Loucy (cell line): Measurements from ENCODE around the gene RSF1.
"Not testable (repeated sequence)": the region's sequence is repeated elsewhere in the genome, so short reads cannot be mapped to it uniquely, and the experiment has no call there.

ENCODE experiments used
- H2AFZ ChIP-seq: fragments of 200-600 bp; sonication (generic); 2 replicates; pipeline ENCODE4 v1.6.0; 2016; ENCODE audit warnings: antibody characterized with exemption, mild to moderate bottlenecking, low read length, moderate library complexity
- H3F3A ChIP-seq: fragments of 200-600 bp; 2 replicates; pipeline ENCODE4 v1.6.0; 2016; ENCODE audit warnings: antibody characterized with exemption, low read depth, mild to moderate bottlenecking
- H3K27me3 ChIP-seq: fragments of 200-600 bp; sonication (generic); 2 replicates; pipeline ENCODE4 v1.6.1; 2014; ENCODE audit warnings: low read length, mild to moderate bottlenecking; ENCODE audit not compliant: insufficient read depth, poor library complexity, severe bottlenecking
- H3K36me3 ChIP-seq: fragments of 200-600 bp; sonication (generic); 2 replicates; pipeline ENCODE4 v1.6.1; 2016; ENCODE audit warnings: low read length; ENCODE audit not compliant: insufficient read depth
- H3K4me1 ChIP-seq: fragments of 200-600 bp; sonication (generic); 2 replicates; pipeline ENCODE4 v1.5.1; 2014; ENCODE audit warnings: low read length, mild to moderate bottlenecking; ENCODE audit not compliant: insufficient read depth, poor library complexity, severe bottlenecking
- H3K4me2 ChIP-seq: fragments of 200-600 bp; sonication (generic); 2 replicates; pipeline ENCODE4 v1.6.0; 2014; ENCODE audit warnings: antibody characterized with exemption, low read length, low read depth, mild to moderate bottlenecking; ENCODE audit not compliant: poor library complexity, severe bottlenecking
- H3K4me3 ChIP-seq: fragments of 200-600 bp; sonication (generic); 2 replicates; pipeline ENCODE4 v1.5.1; 2014; ENCODE audit warnings: low read length, mild to moderate bottlenecking, mixed read lengths; ENCODE audit not compliant: poor library complexity, severe bottlenecking
- H3K79me2 ChIP-seq: fragments of 200-600 bp; sonication (generic); 2 replicates; pipeline ENCODE4 v1.6.1; 2014; ENCODE audit warnings: low read length; ENCODE audit not compliant: insufficient read depth
- H3K9ac ChIP-seq: fragments of 200-600 bp; sonication (generic); 2 replicates; pipeline ENCODE4 v1.6.0; 2014; ENCODE audit warnings: mild to moderate bottlenecking, low read depth, low read length, moderate library complexity; ENCODE audit not compliant: poor library complexity, severe bottlenecking
- H3K9me2 ChIP-seq: fragments of 200-600 bp; sonication (generic); replicated peaks from 2 replicates; pipeline ENCODE4 v1.6.1; 2016; ENCODE audit warnings: low read depth, low read length, mixed read lengths
- H3K9me3 ChIP-seq: fragments of 200-600 bp; sonication (generic); 2 replicates; pipeline ENCODE4 v1.6.1; 2014; ENCODE audit warnings: mild to moderate bottlenecking, antibody characterized with exemption, low read length, low read depth; ENCODE audit not compliant: insufficient read depth
- H4K20me1 ChIP-seq: fragments of 200-600 bp; sonication (generic); 2 replicates; pipeline ENCODE4 v1.6.0; 2014; ENCODE audit warnings: antibody characterized with exemption, low read length, mild to moderate bottlenecking; ENCODE audit not compliant: insufficient read depth, poor library complexity, severe bottlenecking
- CTCF ChIP-seq: fragments of 200-600 bp; sonication (generic); conservative IDR thresholded peaks from 2 replicates; pipeline ENCODE4 v1.5.1; 2014; ENCODE audit warnings: mild to moderate bottlenecking, antibody characterized with exemption, low read length
- EZH2phosphoT487 ChIP-seq: fragments of 200-600 bp; IDR thresholded peaks from 2 replicates; pipeline ENCODE4 v1.6.1; 2018; ENCODE audit warnings: antibody characterized with exemption, mild to moderate bottlenecking, moderate library complexity, borderline replicate concordance

Gene RSF1

GRCh38 chr11:77636731-77637344 is 183.7 kb downstream of the RSF1 start:
- peak overlapping the region; percentile 100; the same call in 1 of the 2 replicates for H2AFZ ChIP-seq
- TF ChIP-seq CTCF (no peak), EZH2phosphoT487 (no peak)
- peaks cover 5% of the 10 kb centered on the region; the same call in 1 of the 2 replicates for H3F3A ChIP-seq
- H3K9me2 ChIP-seq: no peaks in the 10 kb centered on the region
- H3K4me2 ChIP-seq: peak overlapping the region; percentile 97
- peak overlapping the region; percentile 100 for H3K4me3 ChIP-seq
- peaks cover 7% of the 10 kb centered on the region for H3K27me3 ChIP-seq
- peak overlapping the region; percentile 93 for H3K9ac ChIP-seq
- H3K79me2 ChIP-seq: peaks cover 55% of the 10 kb centered on the region
- H3K4me1 ChIP-seq: peaks cover 40% of the 10 kb centered on the region
- no peaks in the 10 kb centered on the region for H3K36me3 ChIP-seq
- peaks cover 6% of the 10 kb centered on the region; the same call in 1 of the 2 replicates for H3K9me3 ChIP-seq
- H4K20me1 ChIP-seq: peaks cover 31% of the 10 kb centered on the region

- Histone ChIP-seq H3K9ac (peak overlapping the region; percentile 93), H3K79me2 (peaks cover 76% of the 10 kb centered on the region), H4K20me1 (peaks cover 59% of the 10 kb centered on the region), H3K4me1 (peaks cover 56% of the 10 kb centered on the region), H3K4me3 (peak overlapping the region; percentile 100), H3K4me2 (peak overlapping the region; percentile 97)
- H3F3A ChIP-seq, H3K27me3 ChIP-seq, H3K9me3 ChIP-seq, H2AFZ ChIP-seq, H3K36me3 ChIP-seq, H3K9me2 ChIP-seq: not testable (repeated sequence)
Observed at GRCh38 chr11:77633926-77634325, 186.6 kb downstream of the RSF1 start.

- Histone ChIP-seq H3K4me3 (peak overlapping the region; percentile 22), H3K79me2 (peaks cover 59% of the 10 kb centered on the region), H3K4me2 (peak overlapping the region; percentile 61), H3K9me3 (no peaks in the 10 kb centered on the region), H3K9ac (no peak overlapping the region), H3K36me3 (peaks cover 18% of the 10 kb centered on the region; the same call in 1 of the 2 replicates), H3K4me1 (peaks cover 43% of the 10 kb centered on the region), H3K9me2 (no peaks in the 10 kb centered on the region), H2AFZ (no peak overlapping the region), H3F3A (peaks cover 5% of the 10 kb centered on the region; the same call in 1 of the 2 replicates), H4K20me1 (peaks cover 52% of the 10 kb centered on the region), H3K27me3 (no peaks in the 10 kb centered on the region)
- peak; percentile 41; the same call in 1 of the 2 replicates for TF ChIP-seq EZH2phosphoT487
- TF ChIP-seq CTCF: no peak
Observed at GRCh38 chr11:77630157-77630710, 190.3 kb downstream of the RSF1 start.
